Stimulated activated CD8-positive, alpha-beta memory T cell treated with anti-CD3 and anti-CD28 coated beads, Interleukin-2, amount 100 ng/mL, for 1 hour (primary cell): ENCODE measurements around the gene PHYHIPL.
"Not testable (repeated sequence)": the region's sequence is repeated elsewhere in the genome, so short reads cannot be mapped to it uniquely, and the experiment has no call there.

ENCODE experiments used
- DNase-seq, 2 donors: peaks; one replicate each; pipeline ENCODE4 v3.0.0-alpha.2; 2020; ENCODE audit warnings: low read depth in 2 of 2

Gene PHYHIPL

GRCh38 chr10:59190332-59190731 is 13.9 kb downstream of the PHYHIPL start:
- no peak for DNase-seq

- DNase-seq: no peak
Observed at GRCh38 chr10:59206204-59206720, 29.8 kb downstream of the PHYHIPL start.

GRCh38 chr10:59212301-59212798 is 35.9 kb downstream of the PHYHIPL start:
- DNase-seq: no peak

GRCh38 chr10:59214160-59214559 is 37.7 kb downstream of the PHYHIPL start:
- no peak for DNase-seq

GRCh38 chr10:59216178-59216869 is 39.9 kb downstream of the PHYHIPL start:
- no peak for DNase-seq

GRCh38 chr10:59222788-59223187 is 46.3 kb downstream of the PHYHIPL start:
- no peak for DNase-seq

GRCh38 chr10:59223597-59223996 is 47.2 kb downstream of the PHYHIPL start:
- DNase-seq: not testable (repeated sequence)

- DNase-seq: no peak
Observed at GRCh38 chr10:59225211-59225610, 48.8 kb downstream of the PHYHIPL start.

GRCh38 chr10:59227136-59227673 is 50.8 kb downstream of the PHYHIPL start:
- DNase-seq: no peak

- no peak for DNase-seq
Observed at GRCh38 chr10:59229441-59229840, 53.0 kb downstream of the PHYHIPL start.

GRCh38 chr10:59234194-59234593 is 57.8 kb downstream of the PHYHIPL start:
- DNase-seq: no peak

- DNase-seq: no peak
Observed at GRCh38 chr10:59234816-59235429, 58.5 kb downstream of the PHYHIPL start.

GRCh38 chr10:59236064-59236697 is 59.7 kb downstream of the PHYHIPL start:
- DNase-seq: no peak

GRCh38 chr10:59237775-59238174 is 61.3 kb downstream of the PHYHIPL start:
- no peak for DNase-seq

GRCh38 chr10:59239108-59239507 is 62.7 kb downstream of the PHYHIPL start:
- DNase-seq: not testable (repeated sequence)

GRCh38 chr10:59240582-59241183 is 64.2 kb downstream of the PHYHIPL start:
- no peak for DNase-seq

- no peak for DNase-seq
Observed at GRCh38 chr10:59242057-59242456, 65.6 kb downstream of the PHYHIPL start.

- no peak for DNase-seq
Observed at GRCh38 chr10:59242991-59243390, 66.5 kb downstream of the PHYHIPL start.

GRCh38 chr10:59243611-59244195 is 67.3 kb downstream of the PHYHIPL start:
- DNase-seq: no peak

- DNase-seq: no peak
Observed at GRCh38 chr10:59244871-59245270, 68.4 kb downstream of the PHYHIPL start.

- DNase-seq: no peak
Observed at GRCh38 chr10:59245686-59246085, 69.2 kb downstream of the PHYHIPL start.

- DNase-seq: no peak
Observed at GRCh38 chr10:59252491-59252890, 76.0 kb downstream of the PHYHIPL start.
